Measurements from ENCODE around the gene SNRNP200. TPM values are rescaled to one million over a fixed set of nuclear protein-coding genes. Genes with fewer than 3 reads are reported as not detected.

SNRNP200 gene
- polyA plus RNA-seq, 1 donor (not counting 4 experiments of a cell fraction or from before 2014, with no cell fraction given) = 78.4 TPM

DNA sequence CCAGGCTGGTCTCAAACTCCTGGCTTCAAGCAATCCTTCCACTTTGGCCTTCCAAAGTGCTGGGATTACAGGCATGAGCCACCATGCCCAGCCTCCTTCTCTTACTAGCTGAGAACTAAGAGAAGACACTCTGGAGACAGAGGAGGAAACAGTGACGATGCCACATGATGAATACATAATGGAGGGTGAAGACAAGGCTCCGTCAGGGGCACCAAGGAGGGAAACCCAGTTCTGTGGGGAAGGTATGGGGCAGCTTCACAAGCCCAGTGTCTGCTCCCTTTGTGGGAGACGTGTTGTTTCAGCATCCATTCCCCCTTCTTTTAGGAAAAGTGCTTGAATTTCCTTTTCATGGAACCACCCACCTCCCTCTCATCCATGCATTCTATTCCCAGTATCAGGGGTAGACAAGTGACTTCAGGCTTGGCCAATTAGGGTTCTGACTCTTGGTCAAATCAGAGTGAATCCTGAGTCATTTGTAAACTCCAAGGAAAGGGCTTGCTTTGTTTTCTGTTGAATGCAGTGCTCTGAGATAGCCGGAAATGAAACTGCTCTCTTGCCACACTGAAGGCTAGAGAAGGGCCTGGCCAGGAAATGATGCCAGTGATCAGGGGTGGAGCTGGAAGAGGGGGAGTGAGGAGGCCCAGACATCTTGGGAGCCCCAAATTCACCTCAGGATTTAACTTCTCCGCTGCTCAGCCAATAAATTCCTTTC lies 63.3 kb downstream of the SNRNP200 start:
- Histone ChIP-seq H3K4me3 (ENCODE audit: control insufficient read depth in 2 of 3, extremely low read depth in 1 of 3, insufficient read depth in 2 of 3, low read depth in 1 of 3, low read length in 3 of 3) (no peak overlapping the region), H4K20me1 (ENCODE audit: control insufficient read depth, extremely low read depth, insufficient read depth, low read length) (no peaks in the 10 kb centered on the region), H3K4me1 (ENCODE audit: control insufficient read depth, extremely low read depth, insufficient read depth, low read length) (peaks cover 28% of the 10 kb centered on the region), H3K79me2 (ENCODE audit: control insufficient read depth, insufficient read depth, low read length) (no peaks in the 10 kb centered on the region), H2AFZ (ENCODE audit: control insufficient read depth, low read length) (peak overlapping the region; percentile 34), H3K36me3 (ENCODE audit: control insufficient read depth in 2 of 2, extremely low read depth in 1 of 2, insufficient read depth in 2 of 2, low read length in 2 of 2) (no peaks in the 10 kb centered on the region), H3K27me3 (ENCODE audit: control insufficient read depth, extremely low read depth, insufficient read depth, low read length) (no peaks in the 10 kb centered on the region), H3K9me1 (ENCODE audit: control insufficient read depth, extremely low read depth, insufficient read depth, low read length) (peaks cover 2% of the 10 kb centered on the region), H3K9ac (ENCODE audit: control insufficient read depth, extremely low read depth, insufficient read depth, low read length) (no peak overlapping the region), H3K4me2 (ENCODE audit: control insufficient read depth, extremely low read depth, insufficient read depth, low read depth, low read length) (peak overlapping the region; percentile 24), H3K27ac (ENCODE audit: control insufficient read depth, insufficient read depth, low read length) (peak overlapping the region; percentile 72), H3K9me3 (ENCODE audit: control insufficient read depth, low read depth, low read length) (no peaks in the 10 kb centered on the region)
- FAIRE-seq = peak; percentile 36
- no peak for DNase-seq (ENCODE audit: low read depth, low spot score)
- TF ChIP-seq, protein P1, sequence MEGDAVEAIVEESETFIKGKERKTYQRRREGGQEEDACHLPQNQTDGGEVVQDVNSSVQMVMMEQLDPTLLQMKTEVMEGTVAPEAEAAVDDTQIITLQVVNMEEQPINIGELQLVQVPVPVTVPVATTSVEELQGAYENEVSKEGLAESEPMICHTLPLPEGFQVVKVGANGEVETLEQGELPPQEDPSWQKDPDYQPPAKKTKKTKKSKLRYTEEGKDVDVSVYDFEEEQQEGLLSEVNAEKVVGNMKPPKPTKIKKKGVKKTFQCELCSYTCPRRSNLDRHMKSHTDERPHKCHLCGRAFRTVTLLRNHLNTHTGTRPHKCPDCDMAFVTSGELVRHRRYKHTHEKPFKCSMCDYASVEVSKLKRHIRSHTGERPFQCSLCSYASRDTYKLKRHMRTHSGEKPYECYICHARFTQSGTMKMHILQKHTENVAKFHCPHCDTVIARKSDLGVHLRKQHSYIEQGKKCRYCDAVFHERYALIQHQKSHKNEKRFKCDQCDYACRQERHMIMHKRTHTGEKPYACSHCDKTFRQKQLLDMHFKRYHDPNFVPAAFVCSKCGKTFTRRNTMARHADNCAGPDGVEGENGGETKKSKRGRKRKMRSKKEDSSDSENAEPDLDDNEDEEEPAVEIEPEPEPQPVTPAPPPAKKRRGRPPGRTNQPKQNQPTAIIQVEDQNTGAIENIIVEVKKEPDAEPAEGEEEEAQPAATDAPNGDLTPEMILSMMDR (optimal IDR thresholded peaks at IDR 0.05 in 1 of 3, IDR thresholded peaks at IDR 0.05 in 1 of 3, conservative IDR thresholded peaks at IDR 0.05 in 1 of 3; ENCODE audit: extremely low read depth in 1 of 3, insufficient read depth in 2 of 3, low read length in 3 of 3) = no peak
- dilution Hi-C loops (cut with MboI; ENCODE audit: extremely low pct_ligation_motif_present, low sequenced_read_pairs) = no loop called here

DNA sequence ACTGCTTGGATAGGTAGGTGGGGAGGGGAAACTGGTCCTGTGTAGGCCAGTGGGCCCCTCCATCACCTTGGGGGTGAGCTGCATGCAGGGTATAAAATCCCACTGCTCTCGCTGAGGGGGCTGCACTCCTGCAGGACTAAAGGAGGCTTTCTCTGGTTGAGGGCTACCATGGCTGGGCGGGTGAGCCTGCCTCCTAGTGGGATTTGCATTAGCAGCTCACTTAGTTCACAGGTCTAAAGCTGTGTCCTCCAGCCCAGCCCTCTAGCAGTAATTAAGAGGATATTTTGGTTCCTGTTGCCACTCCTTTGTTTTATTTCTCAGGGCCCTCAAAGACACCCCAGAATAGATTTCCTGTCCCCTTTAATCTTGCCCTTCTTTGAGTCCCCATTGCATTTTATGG lies 64.1 kb downstream of the SNRNP200 start:
- Histone ChIP-seq H3K4me2 (ENCODE audit: control insufficient read depth, extremely low read depth, insufficient read depth, low read depth, low read length) (peak overlapping the region; percentile 1), H3K4me3 (ENCODE audit: control insufficient read depth in 2 of 3, extremely low read depth in 1 of 3, insufficient read depth in 2 of 3, low read depth in 1 of 3, low read length in 3 of 3) (no peak overlapping the region), H3K27ac (ENCODE audit: control insufficient read depth, insufficient read depth, low read length) (no peak overlapping the region), H3K27me3 (ENCODE audit: control insufficient read depth, extremely low read depth, insufficient read depth, low read length) (no peaks in the 10 kb centered on the region), H4K20me1 (ENCODE audit: control insufficient read depth, extremely low read depth, insufficient read depth, low read length) (no peaks in the 10 kb centered on the region), H3K79me2 (ENCODE audit: control insufficient read depth, insufficient read depth, low read length) (no peaks in the 10 kb centered on the region), H3K9me3 (ENCODE audit: control insufficient read depth, low read depth, low read length) (no peaks in the 10 kb centered on the region), H3K36me3 (ENCODE audit: control insufficient read depth in 2 of 2, extremely low read depth in 1 of 2, insufficient read depth in 2 of 2, low read length in 2 of 2) (no peaks in the 10 kb centered on the region), H2AFZ (ENCODE audit: control insufficient read depth, low read length) (no peak overlapping the region), H3K4me1 (ENCODE audit: control insufficient read depth, extremely low read depth, insufficient read depth, low read length) (peaks cover 28% of the 10 kb centered on the region), H3K9me1 (ENCODE audit: control insufficient read depth, extremely low read depth, insufficient read depth, low read length) (peaks cover 2% of the 10 kb centered on the region), H3K9ac (ENCODE audit: control insufficient read depth, extremely low read depth, insufficient read depth, low read length) (no peak overlapping the region)
- TF ChIP-seq, protein P1 (optimal IDR thresholded peaks at IDR 0.05 in 1 of 3, IDR thresholded peaks at IDR 0.05 in 1 of 3, conservative IDR thresholded peaks at IDR 0.05 in 1 of 3; ENCODE audit: extremely low read depth in 1 of 3, insufficient read depth in 2 of 3, low read length in 3 of 3) = no peak
- dilution Hi-C loops (cut with MboI; ENCODE audit: extremely low pct_ligation_motif_present, low sequenced_read_pairs) = no loop called here
- no peak for FAIRE-seq
- DNase-seq (ENCODE audit: low read depth, low spot score) = no peak
